WTC11 (cell line): ENCODE results near the gene MAGI2. TPM values are rescaled to one million over a fixed set of nuclear protein-coding genes. Genes with fewer than 3 reads are reported as not detected.

Source experiments
- ATAC-seq: fragments of 200-7000 bp; cut with Tn5 transposase; 2 replicates; pipeline ENCODE4 v1.10.0; 2021; ENCODE audit warnings: mild to moderate bottlenecking, moderate library complexity
- CTCF ChIA-PET: fragments of 300-600 bp; sonication (Branson Sonifier 250); formaldehyde crosslinking; loops from one replicate; lab custom pipeline; 2021; ENCODE audit warnings: antibody characterized with exemption; lab: Charles Lee
- POLR2A ChIA-PET: fragments of 350-600 bp; sonication (Branson Sonifier 250); formaldehyde crosslinking; loops from one replicate; lab custom pipeline; 2021; ENCODE audit warnings: antibody characterized with exemption; lab: Charles Lee
- DNase-seq: peaks from one replicate; pipeline ENCODE4 v3.0.0; 2021; ENCODE audit warnings: low spot score
- H3K27ac Mint-ChIP-seq: 2 replicates; pipeline ENCODE4 v1.8.0; 2021; ENCODE audit warnings: mixed read lengths
- H3K27me3 Mint-ChIP-seq: 2 replicates; pipeline ENCODE4 v1.8.0; 2021; ENCODE audit warnings: low read depth, mild to moderate bottlenecking, moderate library complexity, mixed read lengths
- H3K36me3 Mint-ChIP-seq: 2 replicates; pipeline ENCODE4 v1.8.0; 2021; ENCODE audit warnings: mixed read lengths
- H3K4me1 Mint-ChIP-seq: 2 replicates; pipeline ENCODE4 v1.8.0; 2022; ENCODE audit warnings: mixed read lengths
- H3K4me3 Mint-ChIP-seq: 2 replicates; pipeline ENCODE4 v1.8.0; 2021; ENCODE audit warnings: mild to moderate bottlenecking, moderate library complexity, mixed read lengths
- H3K9me3 Mint-ChIP-seq: 2 replicates; pipeline ENCODE4 v1.8.0; 2021; ENCODE audit warnings: mixed read lengths
- ARID4B ChIP-seq: sonication (generic); formaldehyde crosslinking; IDR thresholded peaks from 2 replicates; pipeline ENCODE4 v1.8.0; 2023; ENCODE audit warnings: missing genetic modification reagents, mild to moderate bottlenecking, borderline replicate concordance
- EMX1 ChIP-seq: fragments of 250-450 bp; sonication (Bioruptor Pico); IDR thresholded peaks from 2 replicates; pipeline ENCODE4 v1.8.0; 2021; ENCODE audit warnings: mild to moderate bottlenecking
- FOXP1 ChIP-seq: sonication (generic); formaldehyde crosslinking; IDR thresholded peaks from 2 replicates; pipeline ENCODE4 v1.8.0; 2022; ENCODE audit warnings: missing genetic modification reagents, mild to moderate bottlenecking, moderate library complexity, borderline replicate concordance
- HMGXB4 ChIP-seq: sonication (generic); formaldehyde crosslinking; IDR thresholded peaks from 2 replicates; pipeline ENCODE4 v1.8.1; 2023; ENCODE audit warnings: mild to moderate bottlenecking, moderate library complexity, missing genetic modification reagents
- IRF1 ChIP-seq: sonication (generic); formaldehyde crosslinking; IDR thresholded peaks from 2 replicates; pipeline ENCODE4 v1.8.0; 2023; ENCODE audit warnings: missing genetic modification reagents
- JUN ChIP-seq: sonication (generic); formaldehyde crosslinking; IDR thresholded peaks from 2 replicates; pipeline ENCODE4 v1.8.0; 2023; ENCODE audit warnings: mild to moderate bottlenecking, missing genetic modification reagents
- NFYB ChIP-seq: sonication (generic); formaldehyde crosslinking; conservative IDR thresholded peaks from 2 replicates; pipeline ENCODE4 v1.8.0; 2022; ENCODE audit warnings: low read depth, missing genetic modification reagents
- NR3C1 ChIP-seq: sonication (generic); formaldehyde crosslinking; conservative IDR thresholded peaks from 2 replicates; pipeline ENCODE4 v1.8.1; 2023; ENCODE audit warnings: low read depth, mild to moderate bottlenecking, missing genetic modification reagents
- RORB ChIP-seq: fragments of 250-450 bp; sonication (Bioruptor Pico); IDR thresholded peaks from 2 replicates; pipeline ENCODE4 v1.9.0; 2021; ENCODE audit warnings: mild to moderate bottlenecking
- SOX15 ChIP-seq: fragments of 250-450 bp; sonication (Bioruptor Pico); IDR thresholded peaks from 2 replicates; pipeline ENCODE4 v1.9.0; 2021; ENCODE audit warnings: mild to moderate bottlenecking
- TEAD1 ChIP-seq: sonication (generic); formaldehyde crosslinking; IDR thresholded peaks from 2 replicates; pipeline ENCODE4 v1.8.0; 2022; ENCODE audit warnings: mild to moderate bottlenecking, missing genetic modification reagents
- TEAD4 ChIP-seq: sonication (generic); formaldehyde crosslinking; IDR thresholded peaks from 2 replicates; pipeline ENCODE4 v1.8.0; 2022; ENCODE audit warnings: mild to moderate bottlenecking, missing genetic modification reagents
- USF2 ChIP-seq: sonication (generic); formaldehyde crosslinking; IDR thresholded peaks from 2 replicates; pipeline ENCODE4 v1.8.1; 2023; ENCODE audit warnings: mild to moderate bottlenecking, missing genetic modification reagents, moderate library complexity
- ZNF138 ChIP-seq: sonication (generic); formaldehyde crosslinking; conservative IDR thresholded peaks from 2 replicates; pipeline ENCODE4 v1.8.1; 2022; ENCODE audit warnings: mild to moderate bottlenecking, moderate library complexity, missing genetic modification reagents
- ZNF317 ChIP-seq: sonication (generic); formaldehyde crosslinking; IDR thresholded peaks from 2 replicates; pipeline ENCODE4 v1.8.1; 2023; ENCODE audit warnings: low read depth, mild to moderate bottlenecking, moderate library complexity, missing genetic modification reagents, borderline replicate concordance
- ZNF396 ChIP-seq: fragments of 250-450 bp; sonication (Bioruptor Pico); IDR thresholded peaks from 2 replicates; pipeline ENCODE4 v1.8.0; 2021; ENCODE audit warnings: mild to moderate bottlenecking, moderate library complexity, borderline replicate concordance
- ZNF423 ChIP-seq: fragments of 250-450 bp; sonication (Bioruptor Pico); IDR thresholded peaks from 2 replicates; pipeline ENCODE4 v2.1.2; 2022; ENCODE audit warnings: mild to moderate bottlenecking, moderate library complexity
- total RNA-seq: library from RNA; stranded (reverse); gene quantifications from 3 replicates; pipeline ENCODE4 v1.2.3, GENCODE V29; 2021
- TF ChIP-seq, protein P1 (sequence below): sonication (generic); formaldehyde crosslinking; IDR thresholded peaks from 2 replicates; pipeline ENCODE4 v1.8.1; 2022; ENCODE audit warnings: missing genetic modification reagents, borderline replicate concordance
- TF ChIP-seq, protein P2 (sequence below): fragments of 250-450 bp; sonication (Bioruptor Pico); IDR thresholded peaks from 2 replicates; pipeline ENCODE4 v1.8.0; 2021; ENCODE audit warnings: mild to moderate bottlenecking

MAGI2 gene
- total RNA-seq, 1 experiment from 2014 or later: 26.6 TPM

- TF ChIP-seq, protein P1, sequence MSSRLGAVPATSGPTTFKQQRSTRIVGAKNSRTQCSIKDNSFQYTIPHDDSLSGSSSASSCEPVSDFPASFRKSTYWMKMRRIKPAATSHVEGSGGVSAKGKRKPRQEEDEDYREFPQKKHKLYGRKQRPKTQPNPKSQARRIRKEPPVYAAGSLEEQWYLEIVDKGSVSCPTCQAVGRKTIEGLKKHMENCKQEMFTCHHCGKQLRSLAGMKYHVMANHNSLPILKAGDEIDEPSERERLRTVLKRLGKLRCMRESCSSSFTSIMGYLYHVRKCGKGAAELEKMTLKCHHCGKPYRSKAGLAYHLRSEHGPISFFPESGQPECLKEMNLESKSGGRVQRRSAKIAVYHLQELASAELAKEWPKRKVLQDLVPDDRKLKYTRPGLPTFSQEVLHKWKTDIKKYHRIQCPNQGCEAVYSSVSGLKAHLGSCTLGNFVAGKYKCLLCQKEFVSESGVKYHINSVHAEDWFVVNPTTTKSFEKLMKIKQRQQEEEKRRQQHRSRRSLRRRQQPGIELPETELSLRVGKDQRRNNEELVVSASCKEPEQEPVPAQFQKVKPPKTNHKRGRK (CRISPR knock-in tag): no peak
- TF ChIP-seq EMX1 (CRISPR knock-in tag) (no peak), IRF1 (CRISPR knock-in tag) (no peak), TEAD4 (CRISPR knock-in tag) (no peak)
These were observed 1119.7 kb downstream of the MAGI2 start (continued) for GRCh38 chr7:78333530-78334425.

DNA sequence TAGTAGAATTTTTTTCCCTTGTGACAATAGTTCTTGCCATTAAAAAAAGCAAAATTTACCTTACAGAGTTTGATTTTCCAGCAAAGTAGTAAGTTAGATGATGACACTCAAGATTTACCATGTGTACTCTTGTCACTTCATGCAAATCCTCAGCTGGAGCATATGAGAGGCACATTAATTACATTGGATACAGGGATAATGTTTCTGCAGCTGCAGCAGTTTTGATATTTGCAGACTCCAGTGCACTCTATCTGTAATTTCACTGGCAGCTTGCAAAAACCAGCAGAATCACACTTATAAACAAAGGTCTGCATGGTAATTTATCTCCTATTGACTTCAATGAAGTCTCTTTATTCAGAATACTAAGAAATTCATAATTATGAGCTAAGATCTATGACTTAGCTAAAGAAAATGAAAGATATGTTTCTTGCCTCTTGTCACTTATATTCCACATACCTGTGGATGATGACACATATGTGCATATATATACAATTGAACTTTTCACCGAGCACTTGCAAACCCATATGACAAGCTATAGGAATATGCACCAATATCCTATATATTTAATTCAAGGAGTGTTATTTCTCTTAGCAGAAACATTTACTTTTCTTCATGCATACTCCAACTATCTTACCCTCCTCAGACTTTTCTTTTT is 1124.3 kb downstream of the MAGI2 start:
- no peak for TF ChIP-seq FOXP1 (CRISPR knock-in tag)
- no peak for TF ChIP-seq JUN (CRISPR knock-in tag)
- TF ChIP-seq IRF1 (CRISPR knock-in tag): no peak
- TF ChIP-seq ZNF423 (CRISPR knock-in tag): no peak
- TF ChIP-seq, protein P2, sequence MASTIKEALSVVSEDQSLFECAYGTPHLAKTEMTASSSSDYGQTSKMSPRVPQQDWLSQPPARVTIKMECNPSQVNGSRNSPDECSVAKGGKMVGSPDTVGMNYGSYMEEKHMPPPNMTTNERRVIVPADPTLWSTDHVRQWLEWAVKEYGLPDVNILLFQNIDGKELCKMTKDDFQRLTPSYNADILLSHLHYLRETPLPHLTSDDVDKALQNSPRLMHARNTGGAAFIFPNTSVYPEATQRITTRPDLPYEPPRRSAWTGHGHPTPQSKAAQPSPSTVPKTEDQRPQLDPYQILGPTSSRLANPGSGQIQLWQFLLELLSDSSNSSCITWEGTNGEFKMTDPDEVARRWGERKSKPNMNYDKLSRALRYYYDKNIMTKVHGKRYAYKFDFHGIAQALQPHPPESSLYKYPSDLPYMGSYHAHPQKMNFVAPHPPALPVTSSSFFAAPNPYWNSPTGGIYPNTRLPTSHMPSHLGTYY (CRISPR knock-in tag): no peak
- no peak for TF ChIP-seq USF2 (CRISPR knock-in tag)
- TF ChIP-seq ZNF317: no peak
- TF ChIP-seq TEAD1: no peak
- TF ChIP-seq HMGXB4: no peak
- TF ChIP-seq ZNF396 (CRISPR knock-in tag): no peak
- TF ChIP-seq ZNF138: no peak
- TF ChIP-seq NFYB (CRISPR knock-in tag): no peak
- TF ChIP-seq ARID4B (CRISPR knock-in tag): no peak
- TF ChIP-seq SOX15: no peak
- TF ChIP-seq RORB: no peak
- TF ChIP-seq NR3C1: no peak
- H3K4me1 Mint-ChIP-seq: no peaks in the 10 kb centered on the region
- no peak overlapping the region for H3K27ac Mint-ChIP-seq
- no peak overlapping the region for H3K4me3 Mint-ChIP-seq
- ChIA-PET CTCF (no interaction called here), POLR2A (no interaction called here)
- H3K36me3 Mint-ChIP-seq: no peaks in the 10 kb centered on the region
- no peaks in the 10 kb centered on the region for H3K27me3 Mint-ChIP-seq
- no peaks in the 10 kb centered on the region for H3K9me3 Mint-ChIP-seq
- ATAC-seq: no peak
- no peak for DNase-seq
